HG02623 (cell line): ENCODE data around the gene PIAS1.
"Not testable (repeated sequence)": the region's sequence is repeated elsewhere in the genome, so short reads cannot be mapped to it uniquely, and the experiment has no call there.

Experiments
- ATAC-seq: cut with Tn5 transposase; IDR thresholded peaks from one replicate; pipeline ENCODE4 v1.9.1; 2021; ENCODE audit warnings: moderate library complexity; ENCODE audit not compliant: unreplicated experiment

Gene PIAS1

GRCh38 chr15:68113751-68114150 is 59.6 kb downstream of the PIAS1 start:
- ATAC-seq = no peak

- no peak for ATAC-seq
These were observed 60.2 kb downstream of the PIAS1 start for GRCh38 chr15:68114356-68114755.

GRCh38 chr15:68114840-68115239 is 60.7 kb downstream of the PIAS1 start:
- ATAC-seq = no peak

- no peak for ATAC-seq
These were observed 70.6 kb downstream of the PIAS1 start for GRCh38 chr15:68124700-68125099.

- ATAC-seq = no peak
These were observed 72.3 kb downstream of the PIAS1 start for GRCh38 chr15:68126396-68126795.

- no peak for ATAC-seq
These were observed 75.0 kb downstream of the PIAS1 start for GRCh38 chr15:68129072-68129471.

DNA sequence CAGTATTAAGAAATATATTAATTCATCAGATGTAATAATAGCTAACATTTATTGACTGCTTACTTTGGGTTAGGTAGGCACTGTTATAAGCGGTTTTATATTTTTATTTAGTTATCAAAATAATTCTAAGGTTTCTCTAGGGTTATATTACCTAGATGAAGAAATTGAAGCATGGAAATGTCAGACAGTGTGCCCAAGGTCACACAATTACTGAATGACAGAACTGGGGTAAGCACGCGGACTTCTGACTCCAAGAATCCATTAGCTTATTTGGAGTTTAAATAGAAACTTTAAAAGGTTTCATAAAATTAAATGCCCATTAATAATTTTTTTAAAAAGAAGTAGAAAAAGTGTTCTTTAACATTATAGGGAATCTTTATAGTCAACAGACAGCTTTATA is 76.7 kb downstream of the PIAS1 start:
- no peak for ATAC-seq

- no peak for ATAC-seq
These were observed 83.0 kb downstream of the PIAS1 start for GRCh38 chr15:68137096-68137495.

- no peak for ATAC-seq
These were observed 89.0 kb downstream of the PIAS1 start for GRCh38 chr15:68143129-68143528.

GRCh38 chr15:68143785-68144184 is 89.7 kb downstream of the PIAS1 start:
- no peak for ATAC-seq

- ATAC-seq = no peak
These were observed 91.6 kb downstream of the PIAS1 start for GRCh38 chr15:68145706-68146105.

GRCh38 chr15:68148039-68148438 is 93.9 kb downstream of the PIAS1 start:
- no peak for ATAC-seq

DNA sequence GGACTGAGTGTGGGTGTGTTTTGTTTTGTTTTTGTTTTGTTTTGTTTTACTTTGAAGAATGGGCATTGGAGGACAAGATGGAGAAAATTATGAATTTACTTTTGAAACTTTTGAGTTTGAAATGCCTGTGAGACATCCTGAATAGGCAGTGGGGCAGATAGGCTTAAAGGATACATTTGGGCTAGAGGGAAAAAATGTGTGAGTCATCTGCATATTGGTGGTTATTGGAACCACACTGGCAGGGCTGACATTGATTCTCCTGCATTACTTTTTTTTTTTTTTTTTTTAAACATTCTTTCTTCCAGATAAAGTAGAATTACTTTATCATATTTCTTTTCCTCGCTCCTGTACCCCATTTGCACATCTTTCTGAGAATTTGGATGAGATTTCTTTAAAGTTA is 94.9 kb downstream of the PIAS1 start:
- ATAC-seq = no peak

GRCh38 chr15:68150187-68150586 is 96.1 kb downstream of the PIAS1 start:
- ATAC-seq = no peak

DNA sequence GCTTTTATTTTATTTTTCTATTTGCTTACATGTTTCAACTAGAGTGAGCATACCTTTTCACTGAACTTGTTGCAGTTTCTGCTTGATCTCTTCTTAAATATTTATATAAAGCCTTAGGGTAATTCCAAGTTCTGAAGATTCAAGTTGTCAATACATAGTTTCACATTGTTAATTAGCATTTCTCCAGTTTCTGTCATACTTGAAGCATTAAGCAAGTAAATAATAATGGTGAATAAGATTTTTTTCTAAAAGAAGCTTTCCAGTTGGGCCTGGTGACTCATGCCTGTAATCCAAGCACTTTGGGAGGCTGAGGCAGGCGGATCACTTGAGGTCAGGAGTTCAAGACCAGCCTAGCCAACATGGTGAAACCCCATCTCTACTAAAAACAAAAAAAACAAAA is 97.2 kb downstream of the PIAS1 start:
- no peak for ATAC-seq

GRCh38 chr15:68152342-68152741 is 98.2 kb downstream of the PIAS1 start:
- no peak for ATAC-seq

DNA sequence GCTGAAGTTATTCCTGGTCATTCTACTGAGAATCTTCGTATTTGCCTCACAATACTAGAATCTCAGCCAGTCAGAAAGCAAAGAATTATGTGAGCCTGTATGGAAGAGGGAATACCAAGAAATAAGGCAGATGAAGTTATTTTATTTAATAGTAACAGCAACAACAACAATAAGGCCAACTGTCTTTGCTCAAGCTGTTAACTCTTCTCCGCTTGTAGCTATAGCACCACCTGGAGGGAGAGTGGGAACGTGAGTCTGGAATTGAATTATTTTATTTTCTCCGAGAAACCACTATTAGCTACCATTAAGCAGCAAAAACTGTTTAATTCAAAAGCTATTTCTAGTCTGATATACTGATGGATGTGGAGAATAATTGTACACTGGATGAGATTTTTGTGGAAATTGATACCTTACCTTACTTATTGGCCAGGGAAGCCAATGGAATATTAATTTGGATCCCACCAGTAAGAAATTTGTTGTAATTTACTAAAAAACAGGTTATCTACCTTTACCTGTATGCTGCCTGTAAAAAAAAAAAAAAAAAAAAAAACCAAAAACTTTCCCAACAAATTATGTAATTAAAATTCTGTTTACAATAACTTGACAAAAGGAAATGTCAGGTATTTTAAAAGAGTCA is 100.9 kb downstream of the PIAS1 start:
- ATAC-seq = no peak

GRCh38 chr15:68157074-68157473 is 103.0 kb downstream of the PIAS1 start:
- no peak for ATAC-seq

DNA sequence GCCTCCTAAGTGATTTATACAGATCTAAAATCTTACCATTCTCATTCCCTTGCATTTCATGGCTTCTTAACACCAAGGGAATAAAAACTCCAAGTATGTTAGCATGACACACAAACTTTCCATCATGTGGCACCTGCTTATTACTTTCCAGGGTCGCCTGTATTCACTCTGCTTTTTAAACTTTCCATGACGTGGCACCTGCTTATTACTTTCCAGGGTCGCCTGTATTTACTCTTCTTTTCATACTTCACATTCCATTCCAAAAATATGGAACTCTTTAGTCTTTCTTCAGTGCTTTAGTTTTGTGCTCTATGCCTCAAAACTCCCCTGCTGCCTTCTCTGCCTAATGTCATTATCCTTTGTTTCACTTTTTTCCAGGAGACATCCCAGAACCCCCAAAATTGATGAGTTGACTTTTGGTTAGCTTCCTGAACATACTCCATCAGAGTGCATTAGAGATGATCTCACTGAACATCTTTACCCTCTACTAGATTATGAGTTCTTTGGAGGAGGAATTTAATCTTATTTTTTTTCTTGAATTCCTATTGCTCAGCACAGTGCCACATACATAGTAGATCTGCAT is 104.0 kb downstream of the PIAS1 start:
- ATAC-seq = no peak

GRCh38 chr15:68163191-68163590 is 109.1 kb downstream of the PIAS1 start:
- no peak for ATAC-seq

- ATAC-seq = no peak
These were observed 112.7 kb downstream of the PIAS1 start for GRCh38 chr15:68166847-68167246.

- not testable (repeated sequence) for ATAC-seq
These were observed 117.9 kb downstream of the PIAS1 start for GRCh38 chr15:68172037-68172436.

GRCh38 chr15:68173119-68173518 is 119.0 kb downstream of the PIAS1 start:
- ATAC-seq = no peak
